Neural crest cell (in vitro differentiated cells): ENCODE data around the gene APCDD1. TPM values are rescaled to one million over a fixed set of nuclear protein-coding genes. Genes with fewer than 3 reads are reported as not detected.

ENCODE experiments used
- DNase-seq: peaks from one replicate; pipeline ENCODE4 v3.0.0; 2021; ENCODE audit warnings: low read depth, mixed read lengths, low spot score
- H3K27ac Mint-ChIP-seq: one replicate; pipeline ENCODE4 v1.8.0; 2021; ENCODE audit warnings: mild to moderate bottlenecking, mixed read lengths; ENCODE audit not compliant: unreplicated experiment
- H3K27me3 Mint-ChIP-seq: 2 replicates; pipeline ENCODE4 v1.8.0; 2021; ENCODE audit warnings: low read depth, mild to moderate bottlenecking, mixed read lengths
- H3K36me3 Mint-ChIP-seq: 2 replicates; pipeline ENCODE4 v1.8.0; 2021; ENCODE audit warnings: low read depth, mild to moderate bottlenecking, mixed read lengths
- H3K4me1 Mint-ChIP-seq: 2 replicates; pipeline ENCODE4 v1.8.0; 2021; ENCODE audit warnings: mixed read lengths
- H3K4me3 Mint-ChIP-seq: one replicate; pipeline ENCODE4 v1.8.0; 2021; ENCODE audit warnings: mild to moderate bottlenecking, mixed read lengths
- H3K9me3 Mint-ChIP-seq: 2 replicates; pipeline ENCODE4 v1.8.0; 2021; ENCODE audit warnings: mixed read lengths
- total RNA-seq: library from RNA; stranded (reverse); gene quantifications from 2 replicates; pipeline ENCODE4 v1.2.1, GENCODE V29; 2021
- TF ChIP-seq, protein P1 (sequence below): fragments of 200-600 bp; sonication (generic); conservative IDR thresholded peaks from 2 replicates; pipeline ENCODE4 v1.5.0; 2021; ENCODE audit warnings: antibody characterized with exemption, mild to moderate bottlenecking

Gene APCDD1
- total RNA-seq, 1 donor from 2014 or later = 51.9 TPM

DNA sequence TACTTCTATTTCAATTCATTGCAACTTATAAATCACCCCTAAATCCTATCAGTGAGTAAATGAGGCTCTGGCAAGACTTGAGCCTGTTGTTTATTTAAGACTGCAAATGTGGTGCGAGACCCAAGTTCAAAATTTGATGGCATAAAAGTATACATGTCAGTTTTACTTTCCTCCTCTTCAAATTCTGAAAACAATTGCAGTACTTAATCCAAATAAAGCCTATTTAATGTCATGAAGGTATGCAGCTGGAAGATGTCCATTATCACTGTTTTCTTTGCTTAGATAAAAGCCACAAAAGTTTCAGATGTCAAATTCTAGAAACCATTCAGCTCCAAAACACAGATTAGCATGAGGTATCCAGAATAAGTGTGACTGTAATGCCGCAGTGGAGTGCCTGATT, 3.3 kb downstream of the APCDD1 start:
- peaks cover 7% of the 10 kb centered on the region for H3K36me3 Mint-ChIP-seq
- H3K4me1 Mint-ChIP-seq = peaks cover 66% of the 10 kb centered on the region
- H3K27me3 Mint-ChIP-seq = peaks cover 7% of the 10 kb centered on the region
- H3K4me3 Mint-ChIP-seq = peak overlapping the region; percentile 51
- no peak for DNase-seq
- no peak overlapping the region for H3K27ac Mint-ChIP-seq
- TF ChIP-seq, protein P1, sequence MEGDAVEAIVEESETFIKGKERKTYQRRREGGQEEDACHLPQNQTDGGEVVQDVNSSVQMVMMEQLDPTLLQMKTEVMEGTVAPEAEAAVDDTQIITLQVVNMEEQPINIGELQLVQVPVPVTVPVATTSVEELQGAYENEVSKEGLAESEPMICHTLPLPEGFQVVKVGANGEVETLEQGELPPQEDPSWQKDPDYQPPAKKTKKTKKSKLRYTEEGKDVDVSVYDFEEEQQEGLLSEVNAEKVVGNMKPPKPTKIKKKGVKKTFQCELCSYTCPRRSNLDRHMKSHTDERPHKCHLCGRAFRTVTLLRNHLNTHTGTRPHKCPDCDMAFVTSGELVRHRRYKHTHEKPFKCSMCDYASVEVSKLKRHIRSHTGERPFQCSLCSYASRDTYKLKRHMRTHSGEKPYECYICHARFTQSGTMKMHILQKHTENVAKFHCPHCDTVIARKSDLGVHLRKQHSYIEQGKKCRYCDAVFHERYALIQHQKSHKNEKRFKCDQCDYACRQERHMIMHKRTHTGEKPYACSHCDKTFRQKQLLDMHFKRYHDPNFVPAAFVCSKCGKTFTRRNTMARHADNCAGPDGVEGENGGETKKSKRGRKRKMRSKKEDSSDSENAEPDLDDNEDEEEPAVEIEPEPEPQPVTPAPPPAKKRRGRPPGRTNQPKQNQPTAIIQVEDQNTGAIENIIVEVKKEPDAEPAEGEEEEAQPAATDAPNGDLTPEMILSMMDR = no peak
- H3K9me3 Mint-ChIP-seq = no peaks in the 10 kb centered on the region

DNA sequence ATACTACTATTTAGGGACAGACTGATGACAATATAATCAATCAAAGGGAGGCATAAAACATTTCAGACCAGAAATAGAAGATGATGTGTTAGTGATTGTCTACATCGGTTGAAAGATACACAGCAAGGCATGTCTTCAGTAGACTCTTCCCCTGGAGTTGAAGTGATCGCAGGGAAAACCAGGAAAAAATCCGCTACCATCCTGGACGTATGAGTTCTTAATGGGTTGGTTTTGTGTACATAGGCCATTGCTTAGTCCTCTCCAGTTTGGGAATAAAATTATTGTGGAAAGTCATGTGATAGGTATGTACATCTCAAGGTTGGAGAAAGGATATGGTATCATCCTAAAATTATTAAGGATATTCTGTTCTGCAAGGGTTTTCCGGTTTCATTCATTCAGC, 4.3 kb downstream of the APCDD1 start:
- peaks cover 7% of the 10 kb centered on the region for H3K27me3 Mint-ChIP-seq
- TF ChIP-seq, protein P1 = no peak
- peak overlapping the region; percentile 78 for H3K4me3 Mint-ChIP-seq
- peaks cover 7% of the 10 kb centered on the region for H3K36me3 Mint-ChIP-seq
- H3K9me3 Mint-ChIP-seq = no peaks in the 10 kb centered on the region
- no peak for DNase-seq
- H3K27ac Mint-ChIP-seq = no peak overlapping the region
- H3K4me1 Mint-ChIP-seq = peaks cover 66% of the 10 kb centered on the region

DNA sequence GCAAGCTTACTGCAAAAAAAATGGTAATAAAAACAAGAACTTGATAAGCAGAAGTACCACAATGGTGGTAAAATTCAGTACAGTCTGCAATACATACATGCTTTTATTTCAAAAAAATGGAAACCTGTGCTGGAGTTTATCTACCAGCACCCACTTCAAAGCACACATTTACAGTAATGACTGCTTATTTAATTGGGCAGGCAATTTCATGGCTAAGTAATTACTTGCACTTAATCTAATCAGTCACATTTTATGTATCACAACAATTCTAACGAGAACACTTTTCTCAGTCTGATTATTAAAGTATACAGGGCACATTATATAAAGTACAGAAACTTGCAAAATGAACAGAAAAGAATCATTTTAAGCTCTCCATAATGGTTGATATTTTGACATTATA, 5.2 kb downstream of the APCDD1 start:
- no peak overlapping the region for H3K27ac Mint-ChIP-seq
- no peak overlapping the region for H3K4me3 Mint-ChIP-seq
- no peaks in the 10 kb centered on the region for H3K9me3 Mint-ChIP-seq
- H3K4me1 Mint-ChIP-seq = peaks cover 72% of the 10 kb centered on the region
- peaks cover 7% of the 10 kb centered on the region for H3K27me3 Mint-ChIP-seq
- H3K36me3 Mint-ChIP-seq = peaks cover 9% of the 10 kb centered on the region
- TF ChIP-seq, protein P1 = no peak
- DNase-seq = no peak

DNA sequence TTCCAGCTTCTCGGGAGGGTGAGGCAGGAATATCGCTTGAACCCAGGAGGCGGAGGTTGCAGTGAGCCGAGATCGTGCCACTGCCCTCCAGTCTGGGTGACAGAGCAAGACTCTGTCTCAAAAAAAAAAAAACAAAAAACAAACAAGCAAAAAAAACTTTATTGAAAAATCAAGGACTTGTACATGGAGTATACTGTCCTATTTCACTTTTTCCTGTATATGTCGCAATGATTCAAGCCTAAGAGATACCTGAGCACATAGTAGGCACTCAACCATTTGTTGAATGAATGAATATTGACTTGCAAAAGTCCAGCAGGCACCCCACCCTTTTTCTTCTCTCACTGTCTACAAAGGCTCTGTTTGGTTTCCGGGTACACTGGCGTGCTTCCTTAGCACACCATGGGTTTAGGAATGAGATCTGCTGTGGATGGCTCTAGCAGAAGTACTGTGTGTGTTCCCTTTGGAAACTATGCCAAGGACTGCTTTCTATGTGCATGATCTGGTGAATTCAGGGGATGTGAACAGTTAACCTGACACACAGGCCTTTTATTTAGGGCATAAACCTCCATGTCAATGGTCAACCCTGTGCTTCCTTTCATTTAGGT, 6.1 kb downstream of the APCDD1 start:
- H3K27ac Mint-ChIP-seq = no peak overlapping the region
- peaks cover 7% of the 10 kb centered on the region for H3K27me3 Mint-ChIP-seq
- no peak for DNase-seq
- peak overlapping the region; percentile 45 for H3K4me3 Mint-ChIP-seq
- no peaks in the 10 kb centered on the region for H3K9me3 Mint-ChIP-seq
- TF ChIP-seq, protein P1 = no peak
- peaks cover 9% of the 10 kb centered on the region for H3K36me3 Mint-ChIP-seq
- H3K4me1 Mint-ChIP-seq = peaks cover 77% of the 10 kb centered on the region

DNA sequence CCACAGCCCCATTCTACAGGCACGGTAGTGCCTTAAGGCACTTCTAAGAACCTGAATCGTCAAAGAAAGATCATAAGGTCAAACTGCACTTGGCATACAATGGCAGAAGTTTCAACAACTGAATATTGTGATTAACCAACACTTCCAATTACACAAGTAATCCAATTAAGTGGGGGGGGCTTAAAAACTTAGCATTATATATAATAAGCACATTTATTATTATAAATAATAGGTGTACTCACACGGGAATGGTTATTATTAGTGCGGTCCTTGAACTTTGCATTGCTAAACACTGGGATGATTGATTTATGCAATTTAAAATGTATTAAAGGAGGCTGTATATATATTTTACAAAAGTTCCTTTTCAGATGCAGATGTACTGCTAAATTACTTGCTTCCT, 7.6 kb downstream of the APCDD1 start:
- TF ChIP-seq, protein P1 = no peak
- Mint-ChIP-seq H3K36me3 (peaks cover 9% of the 10 kb centered on the region), H3K27ac (no peak overlapping the region), H3K9me3 (no peaks in the 10 kb centered on the region), H3K4me1 (peaks cover 74% of the 10 kb centered on the region), H3K4me3 (no peak overlapping the region), H3K27me3 (no peaks in the 10 kb centered on the region)
- DNase-seq = no peak
